ENCODE measurements around the gene ARHGAP8. TPM values are rescaled to one million over a fixed set of nuclear protein-coding genes. Genes with fewer than 3 reads are reported as not detected.

ARHGAP8 gene
- total and polyA plus RNA-seq, 4 experiments from 2014 or later, result 0.67 TPM; not detected in 3

DNA sequence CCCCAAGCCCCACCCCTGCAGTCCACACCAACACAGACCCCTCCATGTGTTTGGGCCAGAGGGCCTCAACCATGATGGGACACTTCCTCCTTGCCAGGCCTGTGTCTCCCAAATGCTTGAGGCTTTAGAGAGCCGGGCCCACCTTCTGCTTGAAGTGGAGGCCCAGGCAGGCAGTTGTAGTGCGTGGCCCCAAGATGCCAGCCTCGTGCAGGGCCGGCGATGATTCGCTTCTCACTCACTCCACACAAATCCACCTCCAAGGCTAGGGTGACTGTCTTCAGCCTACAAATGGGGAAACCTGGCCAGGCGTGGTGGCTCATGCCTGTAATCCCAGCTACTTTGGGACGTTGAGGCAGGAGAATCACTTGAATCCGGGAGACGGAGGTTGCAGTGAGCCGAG is 44.6 kb upstream of the ARHGAP8 start:
- ChIA-PET POLR2A (ENCODE audit: partially characterized antibody) (interaction anchor here (0.7 kb wide), 1 partner anchor 20 kb away, joined by 3 read pairs; no protein-coding TSS in a partner anchor), CTCF (ENCODE audit: partially characterized antibody) (interaction anchor here (0.5 to 1.6 kb wide), 3 partner anchors 10 to 27 kb away, joined by 3 to 8 read pairs (median 7); no protein-coding TSS in a partner anchor)
- Histone ChIP-seq H3K36me3 (ENCODE audit: insufficient read depth, low read length) (no peaks in the 10 kb centered on the region), H3K4me3 (ENCODE audit: low read length in 2 of 2) (no peak overlapping the region), H3K9me3 (ENCODE audit: control insufficient read depth in 1 of 2, low read length in 2 of 2) (no peaks in the 10 kb centered on the region), H3K27ac (ENCODE audit: low read depth, low read length) (no peak overlapping the region), H3K4me1 (ENCODE audit: insufficient read depth, low read length) (peaks cover 31% of the 10 kb centered on the region), H3K27me3 (ENCODE audit: insufficient read depth, low read length) (no peaks in the 10 kb centered on the region)
- peaks cover 0 to 7% of the 10 kb centered on the region in 2 donors for H3K36me3 Mint-ChIP-seq
- no peaks in the 10 kb centered on the region for H3K27me3 Mint-ChIP-seq
- H3K4me3 Mint-ChIP-seq, result no peak overlapping the region
- intact Hi-C loops (cut with micrococcal nuclease), result no loop called here
- H3K4me1 Mint-ChIP-seq, result peaks cover 17 to 43% (median 27%) of the 10 kb centered on the region in 4 donors
- no peak for DNase-seq
- H3K27ac Mint-ChIP-seq, result peak overlapping the region in 2 of 7 donors; percentile 32 to 64
- H3K9me3 Mint-ChIP-seq, result peaks cover 0 to 2% (median 0%) of the 10 kb centered on the region in 8 donors

DNA sequence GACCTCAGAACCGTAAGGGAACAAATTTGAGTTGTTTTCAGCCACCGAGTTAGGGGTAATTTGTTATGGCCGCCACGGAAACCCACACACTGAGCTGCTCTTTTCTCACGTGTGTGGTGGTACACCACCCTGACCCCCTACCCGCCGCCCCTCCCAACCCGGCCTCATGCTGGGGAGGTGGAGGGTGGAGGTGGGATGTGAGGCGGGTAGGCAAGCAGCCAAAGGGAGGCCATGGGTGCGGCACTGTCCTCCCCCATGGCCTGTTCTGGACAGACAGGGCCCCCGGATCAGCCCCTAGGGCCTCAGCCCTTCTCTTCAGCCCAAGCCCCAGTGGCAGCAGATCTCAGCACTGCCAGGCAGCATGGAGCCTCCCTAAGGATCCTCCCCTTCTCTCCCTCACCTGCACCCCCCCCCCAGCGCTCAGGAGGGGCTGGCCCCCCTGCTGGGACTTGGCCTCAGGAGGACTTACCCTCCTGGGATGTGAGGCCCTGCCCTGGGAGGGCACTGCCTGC is 42.4 kb upstream of the ARHGAP8 start:
- CTCF ChIA-PET (ENCODE audit: partially characterized antibody), result no interaction called here

DNA sequence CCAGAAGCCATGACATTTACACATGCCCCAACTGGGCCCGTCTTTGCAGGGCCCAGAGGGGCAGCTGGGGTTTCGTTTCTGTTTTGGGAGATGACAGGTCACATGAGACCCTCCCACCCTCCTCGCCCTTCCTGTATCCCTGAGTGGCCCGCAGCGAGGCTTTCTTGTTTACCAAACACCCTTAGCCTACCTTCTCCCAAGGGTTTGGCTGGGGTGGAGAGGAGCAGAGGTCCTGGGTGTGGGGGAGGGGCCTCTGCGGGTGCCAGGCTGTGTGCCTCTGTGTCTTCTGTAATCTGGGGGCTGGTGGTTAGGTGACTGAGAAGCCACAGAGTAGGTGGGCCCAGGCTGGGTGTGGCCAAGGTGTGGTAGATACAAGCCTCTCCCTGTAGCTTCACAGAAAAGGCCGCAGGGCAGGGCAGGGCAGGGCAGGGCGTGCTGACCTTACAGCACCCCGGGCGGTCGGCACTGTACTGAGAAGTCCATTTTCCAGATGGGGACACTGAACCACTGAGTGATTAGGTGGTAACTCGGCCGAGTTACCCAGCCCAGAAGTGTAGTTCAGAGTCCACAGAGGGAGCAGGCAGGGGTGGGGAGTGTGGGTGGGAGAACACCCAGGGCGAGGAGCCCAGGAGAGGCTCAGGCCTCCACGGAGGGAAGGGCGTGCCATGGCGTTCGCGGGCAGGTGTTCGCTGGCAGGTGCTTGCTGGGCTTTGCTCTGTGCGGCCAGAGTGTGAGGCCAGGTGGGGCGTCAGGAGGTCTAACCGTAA is 41.7 kb upstream of the ARHGAP8 start:
- no peak overlapping the region for H3K27ac ChIP-seq (ENCODE audit: low read depth, low read length)
- Mint-ChIP-seq H3K36me3 (peaks cover 5 to 10% of the 10 kb centered on the region in 2 donors), H3K4me3 (peak overlapping the region in 7 of 8 donors; percentile 19 to 77 (median 66)), H3K27ac (peak overlapping the region; percentile 73 to 90 (median 87)), H3K9me3 (peaks cover 0 to 2% (median 0%) of the 10 kb centered on the region in 8 donors), H3K4me1 (peaks cover 11 to 32% (median 21%) of the 10 kb centered on the region in 4 donors), H3K27me3 (no peaks in the 10 kb centered on the region)
- H3K4me3 ChIP-seq (ENCODE audit: low read length in 2 of 2), result no peak overlapping the region
- intact Hi-C loops (cut with micrococcal nuclease), result no loop called here
- H3K9me3 ChIP-seq (ENCODE audit: control insufficient read depth in 1 of 2, low read length in 2 of 2), result no peaks in the 10 kb centered on the region
- CTCF ChIA-PET (ENCODE audit: partially characterized antibody), result no interaction called here
- POLR2A ChIA-PET (ENCODE audit: partially characterized antibody), result interaction anchor here (0.9 kb wide), 2 partner anchors 14 to 25 kb away, joined by 3 read pairs; no protein-coding TSS in a partner anchor
- H3K36me3 ChIP-seq (ENCODE audit: insufficient read depth, low read length), result no peaks in the 10 kb centered on the region
- DNase-seq, result peak in 4 of 5 donors; percentile 16 to 55 (median 26)
- no peaks in the 10 kb centered on the region for H3K27me3 ChIP-seq (ENCODE audit: insufficient read depth, low read length)
- peaks cover 21% of the 10 kb centered on the region for H3K4me1 ChIP-seq (ENCODE audit: insufficient read depth, low read length)

More for the DNA sequence above, 42.4 kb upstream of the ARHGAP8 start:
- peak; percentile 28 to 48 (median 39) for DNase-seq
- no peak overlapping the region for H3K27ac ChIP-seq (ENCODE audit: low read depth, low read length)
- no peaks in the 10 kb centered on the region for H3K36me3 ChIP-seq (ENCODE audit: insufficient read depth, low read length)
- Mint-ChIP-seq H3K9me3 (peaks cover 0 to 2% (median 0%) of the 10 kb centered on the region in 8 donors), H3K27me3 (no peaks in the 10 kb centered on the region), H3K4me3 (peak overlapping the region in 5 of 8 donors; percentile 46 to 73 (median 58)), H3K36me3 (peaks cover 4 to 13% of the 10 kb centered on the region in 2 donors), H3K27ac (peak overlapping the region in 5 of 7 donors; percentile 57 to 90 (median 80)), H3K4me1 (peaks cover 11 to 32% (median 21%) of the 10 kb centered on the region in 4 donors)
- H3K27me3 ChIP-seq (ENCODE audit: insufficient read depth, low read length), result no peaks in the 10 kb centered on the region
- no peaks in the 10 kb centered on the region for H3K9me3 ChIP-seq (ENCODE audit: control insufficient read depth in 1 of 2, low read length in 2 of 2)
- POLR2A ChIA-PET (ENCODE audit: partially characterized antibody), result interaction anchor here (0.9 kb wide), 1 partner anchor 25 kb away, joined by 3 read pairs; no protein-coding TSS in a partner anchor
- intact Hi-C loops (cut with micrococcal nuclease), result no loop called here
- peaks cover 21% of the 10 kb centered on the region for H3K4me1 ChIP-seq (ENCODE audit: insufficient read depth, low read length)
- H3K4me3 ChIP-seq (ENCODE audit: low read length in 2 of 2), result no peak overlapping the region

DNA sequence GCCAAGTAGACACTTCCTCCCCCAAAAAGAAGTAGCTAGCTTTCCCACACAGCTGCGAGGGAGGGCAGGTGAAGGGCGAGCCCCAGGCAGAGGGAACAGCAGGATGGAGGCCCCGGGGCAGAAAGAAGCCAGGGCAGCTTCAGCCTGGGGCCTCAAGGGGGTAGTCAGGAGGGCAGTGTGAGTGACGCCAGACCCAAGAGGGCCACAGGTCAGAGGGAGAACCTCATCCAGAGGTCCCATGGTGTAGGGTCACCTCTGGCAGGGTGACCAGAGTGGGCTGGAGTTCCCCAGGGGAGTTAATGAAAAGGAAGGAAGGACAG is 41.2 kb upstream of the ARHGAP8 start:
- Histone ChIP-seq H3K36me3 (ENCODE audit: insufficient read depth, low read length) (no peaks in the 10 kb centered on the region), H3K27me3 (ENCODE audit: insufficient read depth, low read length) (no peaks in the 10 kb centered on the region), H3K27ac (ENCODE audit: low read depth, low read length) (no peak overlapping the region), H3K9me3 (ENCODE audit: control insufficient read depth in 1 of 2, low read length in 2 of 2) (no peaks in the 10 kb centered on the region), H3K4me1 (ENCODE audit: insufficient read depth, low read length) (peaks cover 21% of the 10 kb centered on the region), H3K4me3 (ENCODE audit: low read length in 2 of 2) (no peak overlapping the region)
- Mint-ChIP-seq H3K4me1 (peaks cover 11 to 32% (median 19%) of the 10 kb centered on the region in 4 donors), H3K36me3 (peaks cover 5 to 7% of the 10 kb centered on the region in 2 donors), H3K27me3 (no peaks in the 10 kb centered on the region), H3K4me3 (peak overlapping the region in 3 of 8 donors; percentile 19 to 73 (median 71)), H3K9me3 (peaks cover 0 to 2% (median 0%) of the 10 kb centered on the region in 8 donors), H3K27ac (peak overlapping the region in 3 of 7 donors; percentile 73 to 90 (median 80))
- intact Hi-C loops (cut with micrococcal nuclease), result no loop called here
- ChIA-PET CTCF (ENCODE audit: partially characterized antibody) (no interaction called here), POLR2A (ENCODE audit: partially characterized antibody) (interaction anchor here (0.9 kb wide), 1 partner anchor 14 kb away, joined by 3 read pairs; no protein-coding TSS in a partner anchor)
- DNase-seq, result no peak

DNA sequence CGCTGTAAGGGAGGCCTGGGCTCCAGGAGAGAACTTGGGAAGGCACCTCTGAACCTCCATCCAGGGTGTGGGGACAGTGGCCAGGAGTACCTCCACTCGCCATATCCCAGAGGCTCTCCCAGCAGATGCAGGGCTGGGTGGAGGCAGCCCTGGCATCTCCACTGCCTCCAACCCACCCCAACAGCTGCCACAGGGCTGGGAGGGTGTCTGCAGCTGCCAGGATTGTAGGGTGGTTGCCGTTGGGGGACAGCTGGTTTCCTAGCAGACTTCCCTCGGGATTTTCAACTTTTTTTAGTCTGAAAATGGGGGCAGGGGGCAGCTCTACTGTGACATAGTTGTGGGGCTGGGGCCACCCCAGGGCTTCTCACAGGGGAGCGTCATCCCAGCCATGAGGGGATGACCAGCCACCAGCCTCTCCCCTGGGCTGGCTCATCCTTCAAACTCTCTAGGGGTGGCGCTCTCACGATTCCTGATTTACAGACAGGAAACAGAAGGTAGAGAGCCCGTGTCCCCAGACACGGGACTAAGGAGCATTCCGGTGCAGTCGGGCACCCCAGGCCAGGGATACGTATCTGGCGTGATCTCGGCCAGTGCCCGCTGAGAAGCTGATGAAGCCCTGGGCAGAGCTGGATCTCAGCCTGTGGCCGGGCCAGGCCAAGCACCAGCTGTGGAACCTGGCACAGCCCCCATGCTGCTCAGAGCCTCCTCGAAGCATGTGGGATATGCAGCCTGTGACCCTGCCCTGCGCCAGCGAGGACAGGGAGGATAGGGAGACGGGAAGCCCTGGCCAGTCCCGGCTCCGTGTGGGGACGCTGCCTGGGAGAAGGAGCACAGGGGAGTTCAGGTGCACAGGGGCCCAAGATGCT is 40.5 kb upstream of the ARHGAP8 start:
- CTCF ChIA-PET (ENCODE audit: partially characterized antibody), result no interaction called here

DNA sequence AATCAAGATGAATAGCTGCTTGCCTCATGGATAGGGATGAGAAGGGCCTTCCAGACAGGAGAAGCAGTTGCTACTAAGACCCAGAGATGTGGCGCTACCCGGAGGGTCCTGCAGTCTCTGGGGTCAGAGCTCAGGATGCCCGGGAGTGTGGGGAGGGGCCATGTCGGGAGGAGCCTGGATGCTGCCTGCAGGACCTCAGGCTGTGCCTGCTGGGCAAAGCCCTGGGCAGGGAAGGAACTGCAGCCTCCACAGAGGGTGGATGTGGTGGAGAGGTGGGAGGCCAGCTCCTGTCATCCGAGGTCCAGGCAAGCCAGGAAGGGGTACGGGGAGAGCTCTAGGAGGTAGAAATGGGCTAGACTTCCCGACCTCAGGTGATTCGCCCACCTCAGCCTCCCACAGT is 39.4 kb upstream of the ARHGAP8 start:
- Mint-ChIP-seq H3K27me3 (no peaks in the 10 kb centered on the region), H3K36me3 (peaks cover 5 to 7% of the 10 kb centered on the region in 2 donors), H3K27ac (peak overlapping the region in 4 of 7 donors; percentile 21 to 77 (median 63)), H3K4me1 (peaks cover 11 to 29% (median 16%) of the 10 kb centered on the region in 4 donors), H3K9me3 (peaks cover 0 to 2% (median 0%) of the 10 kb centered on the region in 8 donors), H3K4me3 (peak overlapping the region in 1 of 8 donors; percentile 18)
- H3K4me1 ChIP-seq (ENCODE audit: insufficient read depth, low read length), result peaks cover 21% of the 10 kb centered on the region
- H3K4me3 ChIP-seq (ENCODE audit: low read length in 2 of 2), result no peak overlapping the region
- H3K9me3 ChIP-seq (ENCODE audit: control insufficient read depth in 1 of 2, low read length in 2 of 2), result no peaks in the 10 kb centered on the region
- no peak overlapping the region for H3K27ac ChIP-seq (ENCODE audit: low read depth, low read length)
- no peaks in the 10 kb centered on the region for H3K27me3 ChIP-seq (ENCODE audit: insufficient read depth, low read length)
- no peaks in the 10 kb centered on the region for H3K36me3 ChIP-seq (ENCODE audit: insufficient read depth, low read length)
- DNase-seq, result no peak
- ChIA-PET POLR2A (ENCODE audit: partially characterized antibody) (interaction anchor here (1.0 kb wide), 1 partner anchor 27 kb away, joined by 3 read pairs; no protein-coding TSS in a partner anchor), CTCF (ENCODE audit: partially characterized antibody) (interaction anchor here (0.7 to 1.3 kb wide), 3 partner anchors 15 to 23 kb away, joined by 3 to 4 read pairs (median 4); no protein-coding TSS in a partner anchor)
- intact Hi-C loops (cut with micrococcal nuclease), result no loop called here

More for the DNA sequence above, 40.5 kb upstream of the ARHGAP8 start:
- Mint-ChIP-seq H3K4me3 (no peak overlapping the region), H3K4me1 (peaks cover 10 to 32% (median 17%) of the 10 kb centered on the region in 4 donors), H3K27ac (peak overlapping the region in 3 of 7 donors; percentile 55 to 90 (median 80)), H3K9me3 (peaks cover 0 to 2% (median 0%) of the 10 kb centered on the region in 8 donors), H3K36me3 (peaks cover 5 to 7% of the 10 kb centered on the region in 2 donors), H3K27me3 (no peaks in the 10 kb centered on the region)
- DNase-seq, result no peak
- POLR2A ChIA-PET (ENCODE audit: partially characterized antibody), result interaction anchor here (0.9 to 1.0 kb wide), 2 partner anchors 13 to 28 kb away, joined by 3 read pairs; no protein-coding TSS in a partner anchor
- H3K27me3 ChIP-seq (ENCODE audit: insufficient read depth, low read length), result no peaks in the 10 kb centered on the region
- H3K36me3 ChIP-seq (ENCODE audit: insufficient read depth, low read length), result no peaks in the 10 kb centered on the region
- intact Hi-C loops (cut with micrococcal nuclease), result no loop called here
- H3K27ac ChIP-seq (ENCODE audit: low read depth, low read length), result no peak overlapping the region
- no peak overlapping the region for H3K4me3 ChIP-seq (ENCODE audit: low read length in 2 of 2)
- no peaks in the 10 kb centered on the region for H3K9me3 ChIP-seq (ENCODE audit: control insufficient read depth in 1 of 2, low read length in 2 of 2)
- peaks cover 21% of the 10 kb centered on the region for H3K4me1 ChIP-seq (ENCODE audit: insufficient read depth, low read length)
